HUES64 (cell line): Measurements from ENCODE around the gene IDH3B.
"Not testable (repeated sequence)": the region's sequence is repeated elsewhere in the genome, so short reads cannot be mapped to it uniquely, and the experiment has no call there.

Experiments
- H3K27ac ChIP-seq: 2 replicates; pipeline ENCODE4 v1.7.0; 2013; ENCODE audit warnings: low read depth, low read length, inconsistent platforms
- H3K27me3 ChIP-seq: 2 replicates; pipeline ENCODE4 v1.6.1; 2013; ENCODE audit warnings: mild to moderate bottlenecking, low read length; ENCODE audit not compliant: insufficient read depth
- H3K36me3 ChIP-seq: 2 replicates; pipeline ENCODE4 v1.6.1; 2013; ENCODE audit warnings: mild to moderate bottlenecking, low read length; ENCODE audit not compliant: insufficient read depth
- H3K4me1 ChIP-seq: 2 replicates; pipeline ENCODE4 v1.6.1; 2013; ENCODE audit warnings: mild to moderate bottlenecking, low read length, moderate library complexity; ENCODE audit not compliant: insufficient read depth
- H3K4me3 ChIP-seq: 2 replicates; pipeline ENCODE4 v1.5.1; 2013; ENCODE audit warnings: mild to moderate bottlenecking, low read length, moderate library complexity
- H3K9ac ChIP-seq: 2 replicates; pipeline ENCODE4 v1.6.1; 2013; ENCODE audit warnings: mild to moderate bottlenecking, low read depth, low read length
- H3K9me3 ChIP-seq: 2 replicates; pipeline ENCODE4 v1.6.1; 2013; ENCODE audit warnings: low read depth, low read length; ENCODE audit not compliant: insufficient read depth
- WGBS: fragments of 150-250, 120-280 bp; methylation state at CpG from one replicate; pipeline ENCODE4 v1.1.7; 2013; ENCODE audit warnings: missing lambda C conversion rate; 5-methylcytosine and 5-hydroxymethylcytosine counted together

IDH3B gene

DNA sequence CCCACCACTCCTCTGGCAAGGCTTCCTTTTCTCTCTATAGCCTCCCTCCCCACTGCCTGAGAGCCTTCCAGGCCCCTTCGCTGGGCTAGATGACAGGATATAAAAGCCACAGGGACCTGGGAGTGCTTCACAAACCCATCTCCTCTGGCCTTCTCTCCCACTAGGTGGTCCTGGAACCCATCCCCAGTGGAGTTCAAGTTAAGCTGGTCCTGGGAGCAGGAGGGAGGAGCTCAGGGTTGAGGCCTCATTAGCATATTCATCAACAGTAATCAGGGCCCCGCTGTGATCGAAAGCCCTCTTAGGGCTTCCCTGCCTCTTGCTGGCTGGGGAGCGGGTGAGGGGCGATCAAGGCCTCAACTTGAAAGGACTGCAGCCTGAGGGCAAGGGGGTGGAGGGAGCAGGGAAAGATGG lies 37.7 kb upstream of the IDH3B start:
- Histone ChIP-seq H3K4me3 (peak overlapping the region; percentile 15; the same call in 1 of the 2 replicates), H3K27me3 (peaks cover 95% of the 10 kb centered on the region), H3K9ac (no peak overlapping the region), H3K9me3 (no peaks in the 10 kb centered on the region), H3K27ac (no peak overlapping the region), H3K4me1 (peaks cover 41% of the 10 kb centered on the region), H3K36me3 (no peaks in the 10 kb centered on the region)
- WGBS, result 3% methylated on average over 5 of the region's 5 CpGs

DNA sequence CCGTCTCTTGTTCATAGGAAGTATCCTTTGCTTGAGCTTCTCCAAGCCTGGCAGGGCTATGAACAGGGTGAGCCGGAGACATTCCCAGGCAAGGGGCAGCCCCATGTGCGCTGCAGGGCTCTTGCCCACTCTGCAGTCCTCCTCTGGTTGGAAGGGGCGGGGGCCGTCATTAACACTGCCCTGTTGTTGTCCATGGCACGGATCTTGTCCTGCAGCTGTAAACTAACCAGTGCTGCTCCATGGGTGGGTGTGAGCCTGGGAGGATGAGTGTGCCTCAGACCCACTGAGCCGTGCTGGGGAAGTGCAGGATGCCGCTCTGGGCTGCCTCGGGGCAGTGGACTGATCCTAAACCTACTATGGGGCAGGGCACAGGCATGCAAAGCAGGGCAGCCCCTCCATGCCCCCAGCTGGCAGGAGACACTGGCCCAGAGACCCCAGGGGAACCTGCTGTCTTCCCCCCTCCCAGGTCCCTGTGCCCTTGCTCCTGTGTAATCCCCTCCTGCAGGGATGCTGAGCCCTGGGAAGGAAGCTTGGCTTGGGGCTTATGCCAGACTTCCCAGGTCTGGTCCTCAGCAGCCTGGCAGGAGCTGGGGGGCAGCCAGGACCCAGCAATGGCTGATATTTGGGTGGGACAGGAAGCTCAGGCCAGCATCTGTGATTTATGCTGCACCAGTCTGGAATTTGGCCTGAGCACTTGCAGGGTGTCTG lies 37.1 kb upstream of the IDH3B start:
- Histone ChIP-seq H3K4me1 (peaks cover 35% of the 10 kb centered on the region), H3K36me3 (no peaks in the 10 kb centered on the region), H3K4me3 (no peak overlapping the region), H3K27me3 (peaks cover 95% of the 10 kb centered on the region), H3K27ac (no peak overlapping the region), H3K9me3 (no peaks in the 10 kb centered on the region), H3K9ac (no peak overlapping the region)
- 31% methylated on average over 9 of the region's 9 CpGs for WGBS

DNA sequence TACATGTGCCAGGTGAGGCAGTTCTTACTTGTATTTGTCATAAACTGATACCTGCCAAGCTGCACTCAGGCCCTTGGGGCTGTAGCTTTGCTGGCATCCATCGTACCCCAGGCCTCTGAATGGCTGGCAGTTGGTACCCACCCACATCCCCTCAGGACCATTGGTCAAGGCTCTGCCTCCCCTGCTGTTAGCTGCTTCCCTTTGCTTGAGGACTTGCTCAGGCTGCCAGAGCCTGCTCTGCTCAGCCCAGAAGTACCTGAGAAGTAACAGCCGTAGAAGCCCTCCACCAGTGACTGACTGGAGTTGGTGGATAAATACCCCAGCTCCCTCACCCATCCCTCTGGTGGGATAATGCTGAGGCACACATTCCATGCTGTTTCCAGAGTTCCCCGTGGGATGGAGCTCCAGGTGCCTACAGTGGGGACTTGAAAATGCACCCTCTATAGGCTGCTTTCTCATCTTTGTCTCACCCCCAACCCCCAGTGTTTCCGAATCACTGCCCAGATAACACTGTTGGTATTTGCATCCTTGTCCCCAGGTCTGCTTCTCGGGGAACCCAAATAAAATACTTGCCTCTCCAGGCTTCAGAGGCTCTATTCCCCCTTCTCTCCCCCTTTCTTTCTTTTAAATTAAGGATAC lies 35.9 kb upstream of the IDH3B start:
- 61% methylated on average over 5 of the region's 5 CpGs for WGBS
- peaks cover 95% of the 10 kb centered on the region for H3K27me3 ChIP-seq

DNA sequence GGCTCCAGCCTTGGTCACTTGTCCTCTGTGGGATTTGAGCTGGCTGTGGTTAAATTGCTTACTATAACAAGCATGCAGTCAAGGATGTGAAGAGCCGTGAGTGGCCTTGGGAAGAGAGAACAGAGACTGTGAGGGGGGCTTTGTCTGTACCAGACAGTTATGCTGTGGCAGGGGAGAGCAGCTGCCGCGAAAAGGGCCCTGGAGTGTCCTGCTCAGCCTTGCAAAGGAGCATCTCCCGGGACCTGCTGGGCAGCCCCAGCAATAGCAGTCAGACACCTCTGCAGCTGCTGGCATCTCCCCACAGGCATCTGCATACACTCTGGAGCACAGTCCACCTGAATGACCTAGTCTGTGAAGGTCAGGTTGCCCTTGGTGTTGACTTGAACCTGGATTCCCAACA lies 34.9 kb upstream of the IDH3B start:
- peaks cover 39% of the 10 kb centered on the region for H3K4me1 ChIP-seq
- no peaks in the 10 kb centered on the region for H3K36me3 ChIP-seq
- no peak overlapping the region for H3K27ac ChIP-seq
- H3K27me3 ChIP-seq, result peaks cover 95% of the 10 kb centered on the region
- no peak overlapping the region for H3K9ac ChIP-seq
- no peaks in the 10 kb centered on the region for H3K9me3 ChIP-seq
- H3K4me3 ChIP-seq, result no peak overlapping the region
- 77% methylated on average over 4 of the region's 4 CpGs for WGBS

More for the DNA sequence above, 35.9 kb upstream of the IDH3B start:
- no peak overlapping the region for H3K9ac ChIP-seq
- no peaks in the 10 kb centered on the region for H3K36me3 ChIP-seq
- no peaks in the 10 kb centered on the region for H3K9me3 ChIP-seq
- no peak overlapping the region for H3K27ac ChIP-seq
- no peak overlapping the region for H3K4me3 ChIP-seq
- peaks cover 31% of the 10 kb centered on the region for H3K4me1 ChIP-seq

DNA sequence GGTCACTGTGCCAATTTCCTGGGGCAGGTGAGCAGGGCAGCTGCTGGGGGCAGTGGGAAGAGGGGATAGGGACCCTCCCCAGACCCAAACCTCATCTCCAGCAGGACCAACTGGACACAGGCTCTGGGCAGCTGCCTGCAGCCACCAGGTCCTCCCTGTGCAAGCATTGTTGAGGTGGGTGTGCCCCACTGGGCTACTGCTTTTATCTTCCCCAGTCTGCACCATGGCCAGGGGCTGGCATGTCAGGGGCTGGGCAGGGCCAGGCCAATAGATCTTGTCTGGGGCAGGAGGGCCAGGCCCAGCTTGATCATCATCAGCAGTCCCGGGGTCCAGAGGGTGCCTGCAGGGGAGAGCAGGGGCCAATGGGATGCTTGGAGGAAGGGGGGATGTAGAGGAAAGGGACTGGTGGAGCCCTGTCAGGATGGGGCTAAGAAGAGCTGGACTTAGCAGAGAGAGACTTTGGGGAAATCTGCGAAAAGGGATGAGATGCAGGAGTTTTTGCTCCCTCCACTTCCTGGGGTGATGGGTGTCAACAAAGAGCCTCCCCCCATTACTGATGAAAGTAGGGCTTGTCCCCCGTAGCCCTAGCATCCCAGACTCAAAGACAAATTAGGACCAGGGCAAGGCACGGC lies 34.3 kb upstream of the IDH3B start:
- no peak overlapping the region for H3K27ac ChIP-seq
- 88% methylated on average over 3 of the region's 4 CpGs for WGBS
- peaks cover 39% of the 10 kb centered on the region for H3K4me1 ChIP-seq
- no peaks in the 10 kb centered on the region for H3K36me3 ChIP-seq
- H3K9ac ChIP-seq, result no peak overlapping the region
- no peak overlapping the region for H3K4me3 ChIP-seq
- peaks cover 95% of the 10 kb centered on the region for H3K27me3 ChIP-seq
- no peaks in the 10 kb centered on the region for H3K9me3 ChIP-seq

DNA sequence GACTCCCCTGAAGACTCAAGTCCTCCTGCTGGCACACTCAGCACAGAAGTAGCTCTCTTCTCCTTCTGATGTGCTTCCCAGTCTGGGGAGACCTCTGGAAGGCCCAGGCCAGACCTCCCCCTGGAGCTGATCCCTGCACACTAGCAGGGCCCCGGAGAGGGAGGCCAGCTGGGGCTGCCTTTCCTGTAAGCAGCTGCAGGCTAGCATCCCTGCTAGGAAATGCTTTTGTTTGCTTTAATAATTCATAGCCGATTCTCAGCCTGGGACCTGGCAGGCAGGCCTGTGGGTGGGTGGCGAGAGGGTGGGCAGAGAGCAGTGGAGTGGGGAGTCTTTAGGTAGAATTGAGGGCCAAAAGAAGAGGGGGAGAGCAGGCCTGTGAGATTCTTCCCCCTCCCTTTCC lies 33.8 kb upstream of the IDH3B start:
- Histone ChIP-seq H3K9me3 (no peaks in the 10 kb centered on the region), H3K27ac (no peak overlapping the region), H3K4me3 (no peak overlapping the region), H3K4me1 (peaks cover 39% of the 10 kb centered on the region), H3K36me3 (no peaks in the 10 kb centered on the region), H3K27me3 (peaks cover 93% of the 10 kb centered on the region), H3K9ac (no peak overlapping the region)
- 68% methylated on average over 3 of the region's 3 CpGs for WGBS

DNA sequence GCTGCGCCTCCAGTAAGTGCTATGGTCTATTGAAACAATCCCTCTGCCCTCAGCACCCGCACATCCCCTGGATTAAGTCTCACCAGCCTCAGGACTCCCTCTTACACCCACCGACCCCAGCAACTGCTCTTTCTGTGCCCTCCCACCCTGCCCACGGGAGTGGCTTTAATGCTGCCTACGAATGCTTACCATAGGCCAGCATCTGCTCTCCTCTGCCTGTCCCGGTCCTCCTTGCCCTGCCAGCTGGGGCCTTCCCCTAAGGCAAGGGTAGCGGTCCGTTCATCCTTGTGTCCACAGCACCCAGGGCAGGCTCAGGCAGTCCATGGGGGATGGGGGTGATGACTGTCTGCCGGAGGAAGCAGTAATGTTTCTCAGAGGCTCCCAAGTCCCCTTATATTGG lies 32.6 kb upstream of the IDH3B start:
- no peaks in the 10 kb centered on the region for H3K9me3 ChIP-seq
- no peak overlapping the region for H3K27ac ChIP-seq
- no peak overlapping the region for H3K9ac ChIP-seq
- H3K4me3 ChIP-seq, result no peak overlapping the region
- H3K36me3 ChIP-seq, result no peaks in the 10 kb centered on the region
- WGBS, result 91% methylated on average over 9 of the region's 9 CpGs
- peaks cover 91% of the 10 kb centered on the region for H3K27me3 ChIP-seq
- peaks cover 31% of the 10 kb centered on the region for H3K4me1 ChIP-seq

DNA sequence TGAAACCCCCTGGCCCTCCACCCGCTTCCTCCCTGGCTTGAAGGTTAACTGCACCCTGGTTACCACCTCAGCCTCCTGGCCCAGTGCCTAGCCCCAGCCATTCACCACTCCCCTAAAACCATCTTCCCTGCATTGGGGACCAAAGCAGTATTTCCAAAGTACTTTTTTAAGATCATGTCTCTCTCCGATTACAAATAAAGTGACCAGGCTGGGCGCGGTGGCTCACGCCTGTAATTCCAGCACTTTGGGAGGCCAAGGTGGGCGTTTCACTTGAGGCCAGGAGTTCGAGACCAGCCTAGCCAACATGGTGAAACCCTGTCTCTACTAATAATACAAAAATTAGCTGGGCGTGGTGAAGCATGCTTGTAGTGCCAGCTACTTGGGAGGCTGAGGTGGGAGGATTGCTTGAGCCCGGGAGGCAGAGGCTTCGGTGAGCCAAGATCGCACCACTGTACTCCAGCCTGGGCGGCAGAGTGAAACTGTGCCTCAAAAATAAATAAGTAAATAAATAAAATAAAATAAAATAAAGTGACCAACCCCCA lies 32.0 kb upstream of the IDH3B start:
- H3K9me3 ChIP-seq, H3K9ac ChIP-seq, H3K27ac ChIP-seq, H3K36me3 ChIP-seq, H3K4me3 ChIP-seq: not testable (repeated sequence)
- Histone ChIP-seq H3K27me3 (peaks cover 91% of the 10 kb centered on the region), H3K4me1 (peaks cover 26% of the 10 kb centered on the region)
- 91% methylated on average over 11 of the region's 12 CpGs for WGBS

DNA sequence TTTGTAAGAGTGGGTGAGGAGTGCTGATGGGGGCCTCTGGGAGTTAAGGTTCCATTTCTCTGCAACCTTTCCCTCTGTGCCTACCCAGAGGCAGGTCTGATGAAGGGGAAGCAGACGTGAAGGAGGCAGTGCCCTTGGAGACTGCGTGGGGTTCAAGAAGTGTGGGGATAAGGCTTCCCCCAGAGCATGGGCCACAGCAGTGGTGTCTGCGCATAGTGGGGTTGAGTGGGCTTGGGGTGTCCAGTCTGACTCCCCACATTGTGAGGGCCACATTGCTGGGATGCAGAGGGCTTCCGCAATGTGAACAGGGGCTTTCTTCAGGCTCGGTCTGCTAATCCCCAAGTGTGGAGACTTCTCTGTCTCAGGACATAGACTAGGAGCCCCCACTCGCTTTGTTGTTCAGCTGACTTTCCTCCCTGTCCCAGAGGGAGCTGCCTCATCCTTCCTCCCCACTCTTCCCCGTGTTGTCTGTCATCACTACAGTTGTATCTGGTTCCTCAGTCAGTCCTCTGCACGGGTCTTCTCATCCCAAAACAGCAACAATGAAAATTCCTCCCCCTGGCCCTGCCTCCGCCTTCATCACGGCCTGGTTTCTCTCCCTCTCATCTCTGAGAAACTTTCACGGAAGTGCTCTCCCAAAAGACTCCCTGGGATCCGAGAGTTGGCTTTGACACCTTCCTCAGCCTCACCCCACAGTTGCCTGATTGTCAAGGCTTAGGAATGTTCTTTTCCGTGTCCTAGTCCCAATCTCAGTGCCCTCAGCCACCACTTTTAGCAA lies 31.4 kb upstream of the IDH3B start:
- peaks cover 91% of the 10 kb centered on the region for H3K27me3 ChIP-seq
- H3K27ac ChIP-seq, result no peak overlapping the region
- 56% methylated on average over 13 of the region's 13 CpGs for WGBS
- H3K4me3 ChIP-seq, result no peak overlapping the region
- H3K9me3 ChIP-seq, result no peaks in the 10 kb centered on the region
- H3K9ac ChIP-seq, result no peak overlapping the region
- no peaks in the 10 kb centered on the region for H3K36me3 ChIP-seq
- peaks cover 20% of the 10 kb centered on the region for H3K4me1 ChIP-seq

DNA sequence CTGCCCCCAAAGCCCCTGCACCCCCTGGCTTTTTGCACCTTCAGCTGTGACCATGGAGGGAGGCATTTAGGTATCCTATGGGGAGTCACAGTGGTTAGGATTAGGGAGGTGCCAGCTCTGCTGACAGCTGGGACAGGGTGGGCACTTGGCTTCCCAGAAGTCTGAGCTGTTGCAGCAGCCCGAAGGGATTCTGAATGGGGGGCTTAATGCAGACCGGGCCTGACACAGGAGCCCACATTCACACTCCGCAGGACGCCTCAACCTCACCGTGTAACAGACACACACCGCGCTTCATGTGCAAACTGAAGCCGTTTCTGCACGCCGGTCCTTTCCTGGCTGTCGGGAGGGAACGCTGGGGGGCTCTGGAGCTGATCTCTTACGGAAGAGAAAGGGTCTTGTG lies 30.5 kb upstream of the IDH3B start:
- 5% methylated on average over 12 of the region's 13 CpGs for WGBS
- H3K36me3 ChIP-seq, result no peaks in the 10 kb centered on the region
- H3K27ac ChIP-seq, result no peak overlapping the region
- H3K4me1 ChIP-seq, result peaks cover 13% of the 10 kb centered on the region
- no peaks in the 10 kb centered on the region for H3K9me3 ChIP-seq
- H3K27me3 ChIP-seq, result peaks cover 91% of the 10 kb centered on the region
- peak overlapping the region; percentile 11; the same call in 1 of the 2 replicates for H3K4me3 ChIP-seq
- H3K9ac ChIP-seq, result no peak overlapping the region
